ENCODE measurements around the gene HS3ST3A1.
"Not testable (repeated sequence)": the region's sequence is repeated elsewhere in the genome, so short reads cannot be mapped to it uniquely, and the experiment has no call there.

HS3ST3A1 gene

DNA sequence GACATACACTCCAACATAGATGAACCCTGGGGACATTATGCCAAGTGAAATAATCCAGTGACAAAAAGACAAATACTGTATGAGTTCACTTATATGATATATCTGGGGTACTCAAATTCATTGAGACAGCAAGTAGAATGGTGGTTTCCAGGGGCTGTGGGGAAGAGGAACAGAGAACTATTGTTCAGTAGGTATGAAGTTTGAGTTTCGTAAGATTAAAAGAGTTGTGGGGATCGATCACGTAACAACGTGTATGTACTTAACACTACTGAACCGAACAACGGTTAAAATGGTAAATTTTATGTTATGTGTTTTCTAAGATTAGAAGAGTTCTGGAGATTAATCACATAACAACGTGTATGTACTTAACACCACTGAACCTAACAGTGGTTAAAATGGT, 100.8 kb downstream of the HS3ST3A1 start:
- FAIRE-seq = no peak
- TF ChIP-seq, protein P1, sequence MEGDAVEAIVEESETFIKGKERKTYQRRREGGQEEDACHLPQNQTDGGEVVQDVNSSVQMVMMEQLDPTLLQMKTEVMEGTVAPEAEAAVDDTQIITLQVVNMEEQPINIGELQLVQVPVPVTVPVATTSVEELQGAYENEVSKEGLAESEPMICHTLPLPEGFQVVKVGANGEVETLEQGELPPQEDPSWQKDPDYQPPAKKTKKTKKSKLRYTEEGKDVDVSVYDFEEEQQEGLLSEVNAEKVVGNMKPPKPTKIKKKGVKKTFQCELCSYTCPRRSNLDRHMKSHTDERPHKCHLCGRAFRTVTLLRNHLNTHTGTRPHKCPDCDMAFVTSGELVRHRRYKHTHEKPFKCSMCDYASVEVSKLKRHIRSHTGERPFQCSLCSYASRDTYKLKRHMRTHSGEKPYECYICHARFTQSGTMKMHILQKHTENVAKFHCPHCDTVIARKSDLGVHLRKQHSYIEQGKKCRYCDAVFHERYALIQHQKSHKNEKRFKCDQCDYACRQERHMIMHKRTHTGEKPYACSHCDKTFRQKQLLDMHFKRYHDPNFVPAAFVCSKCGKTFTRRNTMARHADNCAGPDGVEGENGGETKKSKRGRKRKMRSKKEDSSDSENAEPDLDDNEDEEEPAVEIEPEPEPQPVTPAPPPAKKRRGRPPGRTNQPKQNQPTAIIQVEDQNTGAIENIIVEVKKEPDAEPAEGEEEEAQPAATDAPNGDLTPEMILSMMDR (IDR thresholded peaks at IDR 0.05; ENCODE audit: insufficient read depth, missing control alignments) = no peak
- DNase-seq (ENCODE audit: insufficient read length, low spot score) = no peak

DNA sequence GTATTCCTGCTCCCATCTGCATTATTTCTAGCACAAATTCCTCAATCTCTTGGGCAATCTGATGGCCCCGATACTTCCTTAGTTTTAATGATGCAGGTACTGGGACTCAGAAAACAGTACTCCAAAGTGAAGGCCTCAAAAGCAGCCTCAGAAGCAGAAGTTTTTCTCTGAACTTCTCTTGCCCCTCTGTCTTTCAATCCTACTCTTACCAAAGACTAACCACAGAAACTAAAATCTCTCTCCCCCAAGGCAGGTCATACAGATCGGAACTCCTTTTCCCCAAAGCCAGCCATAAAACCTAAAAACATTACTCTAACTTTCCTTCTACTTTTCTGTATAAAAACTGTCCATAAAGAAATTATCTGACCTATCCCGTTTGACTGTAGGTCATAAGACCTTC, 103.5 kb downstream of the HS3ST3A1 start:
- FAIRE-seq (no peak), DNase-seq (ENCODE audit: insufficient read length, low spot score) (no peak)
- TF ChIP-seq, protein P1 (IDR thresholded peaks at IDR 0.05; ENCODE audit: insufficient read depth, missing control alignments) = no peak

DNA sequence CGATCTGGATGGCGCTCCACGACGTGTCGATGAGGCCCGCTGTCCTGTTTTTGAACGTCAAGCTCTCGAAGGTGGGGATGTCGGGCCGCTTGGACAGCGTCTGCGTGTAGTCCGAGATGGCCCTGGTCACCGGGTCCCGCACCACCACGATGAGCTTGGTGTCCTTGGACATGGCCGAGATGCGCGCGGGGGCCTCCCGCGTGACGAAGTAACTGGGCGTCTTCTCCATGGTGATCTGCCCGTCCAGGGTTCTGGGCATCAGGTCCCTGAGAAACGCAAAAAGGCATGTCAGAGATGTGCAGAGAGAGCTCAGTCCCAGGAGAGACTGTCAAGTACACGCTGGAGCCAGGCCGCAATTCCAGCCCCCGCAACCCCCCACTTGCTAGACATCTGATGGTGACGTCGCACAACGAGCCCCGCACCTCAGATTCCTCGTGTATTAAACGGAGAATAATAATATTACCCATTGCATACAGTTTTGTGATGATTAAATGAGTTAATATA, 105.1 kb downstream of the HS3ST3A1 start:
- FAIRE-seq; DNase-seq (ENCODE audit: insufficient read length, low spot score): not testable (repeated sequence)

DNA sequence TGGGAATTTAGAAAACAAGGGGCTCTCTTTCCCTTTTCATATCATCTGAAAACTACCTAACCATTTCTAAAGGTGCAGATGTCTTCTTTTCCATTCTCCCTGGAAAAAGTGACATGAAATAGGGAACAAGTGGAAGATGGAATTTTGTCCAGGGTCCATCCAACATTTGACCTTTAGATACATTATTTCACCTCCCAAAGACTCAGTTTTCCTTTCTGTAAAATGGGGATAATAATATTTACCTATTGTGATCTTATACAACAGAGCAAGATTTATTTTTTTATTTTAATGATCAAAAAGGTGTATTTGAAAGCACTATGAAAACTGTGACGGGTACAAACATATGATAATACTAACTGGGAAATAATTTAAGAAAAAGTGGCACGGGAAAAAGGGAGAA, 106.3 kb downstream of the HS3ST3A1 start:
- DNase-seq (ENCODE audit: insufficient read length, low spot score) (no peak), FAIRE-seq (no peak)
- TF ChIP-seq, protein P1 (IDR thresholded peaks at IDR 0.05; ENCODE audit: insufficient read depth, missing control alignments) = no peak

DNA sequence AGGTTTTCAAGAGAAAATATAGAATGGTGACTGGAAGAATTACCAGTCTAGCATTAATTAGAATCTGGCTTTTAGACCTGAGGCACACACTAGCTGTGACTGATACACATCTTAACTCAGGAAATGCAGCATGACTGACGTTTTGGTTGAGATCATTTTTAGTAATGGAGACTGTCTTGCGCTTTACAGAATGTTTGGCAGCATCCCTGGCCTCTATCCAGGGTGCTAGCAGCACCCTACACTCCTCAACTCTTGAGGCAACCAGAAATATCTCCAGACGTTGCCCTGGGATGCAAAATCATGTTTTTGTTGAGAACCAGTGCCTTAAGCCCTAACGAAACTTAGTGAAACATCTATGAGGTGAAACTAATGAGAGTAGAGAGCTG, 109.0 kb downstream of the HS3ST3A1 start:
- TF ChIP-seq, protein P1 (IDR thresholded peaks at IDR 0.05; ENCODE audit: insufficient read depth, missing control alignments) = no peak
- no peak for FAIRE-seq

DNA sequence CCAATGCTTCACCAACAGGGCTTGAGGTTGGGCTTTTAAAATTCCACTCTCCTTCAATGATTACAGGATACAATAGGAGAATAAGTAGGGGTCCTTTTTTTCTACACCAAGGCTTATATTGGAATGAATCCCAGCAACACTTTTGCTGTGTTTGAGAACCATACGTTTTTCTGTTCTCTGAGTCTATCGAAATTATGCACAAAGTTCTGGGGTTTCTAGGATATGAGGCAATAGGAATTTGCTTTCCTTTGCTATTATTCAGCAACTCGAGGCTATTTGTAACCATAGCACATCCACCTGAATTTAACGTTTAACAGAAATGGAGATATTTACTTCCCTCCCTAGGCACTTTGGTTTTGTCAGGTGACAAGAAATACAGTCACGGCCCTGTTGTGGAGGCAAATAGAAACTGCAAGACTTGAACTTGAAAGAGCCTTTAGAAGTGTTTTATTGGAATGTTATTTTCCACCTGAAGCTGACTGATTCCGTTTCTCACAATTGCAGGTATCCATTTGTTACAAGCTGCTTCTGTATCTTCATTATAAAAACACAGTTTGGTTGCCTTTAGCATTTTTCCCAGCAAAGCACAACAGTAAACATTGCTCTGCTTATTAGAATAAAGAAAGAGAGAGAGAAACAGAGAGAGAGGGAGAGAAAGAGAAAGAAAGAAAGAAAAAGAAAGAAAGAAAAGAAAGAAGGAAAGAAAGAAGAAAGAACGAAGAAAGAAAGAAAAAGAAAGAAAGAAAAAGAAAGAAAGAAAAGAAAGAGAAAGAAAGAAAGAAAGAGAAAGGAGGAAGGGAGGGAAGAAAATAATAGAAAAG, 109.6 kb downstream of the HS3ST3A1 start:
- FAIRE-seq = no peak
- TF ChIP-seq, protein P1 (IDR thresholded peaks at IDR 0.05; ENCODE audit: insufficient read depth, missing control alignments) = no peak

More for the DNA sequence above, 109.0 kb downstream of the HS3ST3A1 start:
- no peak for DNase-seq (ENCODE audit: insufficient read length, low spot score)

DNA sequence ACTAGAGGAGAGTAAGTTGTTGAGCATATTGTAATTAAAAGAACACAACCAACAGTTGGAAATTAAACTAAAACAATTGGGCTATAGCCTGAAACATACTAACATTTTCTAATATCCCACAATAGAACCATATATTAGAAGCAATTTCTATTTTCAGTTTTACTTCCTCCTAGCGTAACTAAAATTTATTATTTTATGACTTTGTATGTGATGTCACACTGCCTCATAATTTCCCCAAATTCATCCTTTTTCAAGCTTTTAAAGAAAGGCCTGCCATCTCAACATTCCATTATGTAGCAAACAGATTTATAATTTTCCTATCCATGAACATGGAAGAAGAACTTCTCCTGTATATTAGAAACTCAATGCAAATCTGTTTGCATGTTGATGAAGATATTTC, 110.2 kb downstream of the HS3ST3A1 start:
- FAIRE-seq = no peak
- TF ChIP-seq, protein P1 (IDR thresholded peaks at IDR 0.05; ENCODE audit: insufficient read depth, missing control alignments) = no peak
- DNase-seq (ENCODE audit: insufficient read length, low spot score) = no peak

More for the DNA sequence above, 109.6 kb downstream of the HS3ST3A1 start:
- no peak for DNase-seq (ENCODE audit: insufficient read length, low spot score)

Data from D721Med (cell line).